H9 (cell line): Measurements from ENCODE around the gene LIF. TPM values are rescaled to one million over a fixed set of nuclear protein-coding genes. Genes with fewer than 3 reads are reported as not detected.

ENCODE experiments used
- DNase-seq: peaks from one replicate; pipeline ENCODE4 v3.0.0-alpha.2; 2017
- H2AFZ ChIP-seq: one replicate; pipeline ENCODE4 v1.6.1; 2013; ENCODE audit warnings: mild to moderate bottlenecking, low read length, control low read depth, moderate library complexity
- H2AK5ac ChIP-seq: 2 replicates; pipeline ENCODE4 v1.6.1; 2013; ENCODE audit warnings: low read length, control low read depth, mixed read lengths; ENCODE audit not compliant: insufficient read length
- H2BK120ac ChIP-seq: one replicate; pipeline ENCODE4 v1.6.1; 2013; ENCODE audit warnings: low read depth, mild to moderate bottlenecking, low read length, control low read depth, inconsistent platforms; ENCODE audit not compliant: poor library complexity, severe bottlenecking
- H2BK12ac ChIP-seq: 2 replicates; pipeline ENCODE4 v1.6.1; 2013; ENCODE audit warnings: low read length, control low read depth, mixed read lengths, low read depth; ENCODE audit not compliant: insufficient read length
- H2BK15ac ChIP-seq: 2 replicates; pipeline ENCODE4 v1.6.1; 2013; ENCODE audit warnings: low read depth, low read length, control low read depth
- H2BK20ac ChIP-seq: one replicate; pipeline ENCODE4 v1.6.1; 2013; ENCODE audit warnings: low read depth, mild to moderate bottlenecking, low read length, control low read depth, inconsistent platforms; ENCODE audit not compliant: poor library complexity, severe bottlenecking
- H2BK5ac ChIP-seq: 2 replicates; pipeline ENCODE4 v1.6.1; 2013; ENCODE audit warnings: low read length, control low read depth, mixed read lengths; ENCODE audit not compliant: insufficient read length
- H3K14ac ChIP-seq: 2 replicates; pipeline ENCODE4 v1.6.1; 2013; ENCODE audit warnings: low read length, control low read depth; ENCODE audit not compliant: insufficient read depth
- H3K18ac ChIP-seq: 2 replicates; pipeline ENCODE4 v1.6.1; 2013; ENCODE audit warnings: low read depth, mild to moderate bottlenecking, mixed read lengths, low read length, control low read depth; ENCODE audit not compliant: insufficient read length
- H3K23ac ChIP-seq: 2 replicates; pipeline ENCODE4 v1.6.1; 2013; ENCODE audit warnings: low read length, control low read depth, mixed read lengths, low read depth; ENCODE audit not compliant: insufficient read length
- H3K23me2 ChIP-seq: 2 replicates; pipeline ENCODE4 v1.6.1; 2013; ENCODE audit warnings: low read depth, mild to moderate bottlenecking, mixed read lengths, low read length, control low read depth; ENCODE audit not compliant: insufficient read length, poor library complexity, severe bottlenecking
- H3K27ac ChIP-seq: 2 replicates; pipeline ENCODE4 v1.5.1; 2013; ENCODE audit warnings: low read length, control low read depth, mixed read lengths, low read depth; ENCODE audit not compliant: insufficient read length
- H3K27me3 ChIP-seq: 2 replicates; pipeline ENCODE4 v1.6.1; 2013; ENCODE audit warnings: low read length, control low read depth, inconsistent platforms; ENCODE audit not compliant: insufficient read depth
- H3K4ac ChIP-seq: 2 replicates; pipeline ENCODE4 v1.6.1; 2013; ENCODE audit warnings: low read depth, mild to moderate bottlenecking, control low read depth, inconsistent platforms, low read length, moderate library complexity
- H3K4me1 ChIP-seq: 2 replicates; pipeline ENCODE4 v1.6.1; 2013; ENCODE audit warnings: low read length, control low read depth, inconsistent platforms; ENCODE audit not compliant: insufficient read depth
- H3K4me2 ChIP-seq: 2 replicates; pipeline ENCODE4 v1.6.1; 2013; ENCODE audit warnings: low read length, control low read depth, mixed read lengths; ENCODE audit not compliant: insufficient read length, insufficient read depth
- H3K56ac ChIP-seq: 2 replicates; pipeline ENCODE4 v1.6.1; 2013; ENCODE audit warnings: low read depth, mild to moderate bottlenecking, mixed read lengths, low read length, control low read depth; ENCODE audit not compliant: insufficient read length
- H3K79me1 ChIP-seq: 2 replicates; pipeline ENCODE4 v1.6.1; 2013; ENCODE audit warnings: low read depth, mild to moderate bottlenecking, moderate library complexity, low read length, control low read depth, inconsistent platforms; ENCODE audit not compliant: insufficient read depth, poor library complexity, severe bottlenecking
- H3K79me2 ChIP-seq: 2 replicates; pipeline ENCODE4 v1.6.1; 2013; ENCODE audit warnings: low read length, control low read depth, inconsistent platforms; ENCODE audit not compliant: insufficient read depth
- H3K9ac ChIP-seq: 2 replicates; pipeline ENCODE4 v1.6.1; 2013; ENCODE audit warnings: low read length, control low read depth, mixed read lengths; ENCODE audit not compliant: insufficient read length; ENCODE audit errors: extremely low read depth
- H3K9me3 ChIP-seq: one replicate; pipeline ENCODE4 v1.6.1; 2013; ENCODE audit warnings: low read depth, low read length, inconsistent platforms; ENCODE audit not compliant: control insufficient read depth
- H3T11ph ChIP-seq: one replicate; pipeline ENCODE4 v1.6.1; 2013; ENCODE audit warnings: mild to moderate bottlenecking, low read length, control low read depth, inconsistent platforms
- H4K20me1 ChIP-seq: one replicate; pipeline ENCODE4 v1.6.1; 2013; ENCODE audit not compliant: control insufficient read depth, insufficient read length, insufficient read depth
- H4K5ac ChIP-seq: 2 replicates; pipeline ENCODE4 v1.6.1; 2013; ENCODE audit warnings: low read depth, mild to moderate bottlenecking, mixed read lengths, low read length, control low read depth; ENCODE audit not compliant: insufficient read length
- H4K8ac ChIP-seq: replicated peaks from 2 replicates; pipeline ENCODE4 v1.6.1; 2013; ENCODE audit warnings: low read length, control low read depth, mixed read lengths, low read depth; ENCODE audit not compliant: insufficient read length
- H4K91ac ChIP-seq: 2 replicates; pipeline ENCODE4 v1.6.1; 2013; ENCODE audit warnings: low read depth, mild to moderate bottlenecking, moderate library complexity, mixed read lengths, low read length, control low read depth; ENCODE audit not compliant: insufficient read length
- H3K27ac Mint-ChIP-seq, 3 experiments: 2 replicates in 2 of 3; 3 replicates in 1 of 3; pipeline ENCODE4 v1.8.0; 2020 to 2021; ENCODE audit warnings: mixed read lengths in 3 of 3, mild to moderate bottlenecking in 1 of 3, moderate library complexity in 1 of 3
- H3K27me3 Mint-ChIP-seq: 2 replicates; pipeline ENCODE4 v1.8.0; 2021; ENCODE audit warnings: low read depth, mild to moderate bottlenecking, moderate library complexity, mixed read lengths
- H3K36me3 Mint-ChIP-seq, 3 experiments: 2 replicates in 2 of 3; 3 replicates in 1 of 3; pipeline ENCODE4 v1.8.0; 2020 to 2021; ENCODE audit warnings: low read depth in 3 of 3, mixed read lengths in 3 of 3; ENCODE audit not compliant: insufficient read depth in 1 of 3
- H3K4me1 Mint-ChIP-seq, 2 experiments: 2 replicates each; pipeline ENCODE4 v1.8.0; 2020; ENCODE audit warnings: mixed read lengths in 2 of 2
- H3K4me3 Mint-ChIP-seq, 2 experiments: 2 replicates in 1 of 2; 3 replicates in 1 of 2; pipeline ENCODE4 v1.8.0; 2020 to 2021; ENCODE audit warnings: mild to moderate bottlenecking in 2 of 2, mixed read lengths in 2 of 2, moderate library complexity in 1 of 2
- H3K9me3 Mint-ChIP-seq, 2 experiments: 2 replicates in 1 of 2; 3 replicates in 1 of 2; pipeline ENCODE4 v1.8.0; 2020; ENCODE audit warnings: mild to moderate bottlenecking in 2 of 2, mixed read lengths in 2 of 2, moderate library complexity in 1 of 2
- whole genome bisulfite sequencing: extraction: QIAGEN DNeasy Blood & Tissue Kit; methylation state at CpG from one replicate; pipeline ENCODE4 v1.1.7; 2013; ENCODE audit warnings: missing lambda C conversion rate, low lambda C conversion rate, mixed read lengths; ENCODE audit not compliant: insufficient read length; ENCODE audit errors: extremely low coverage; 5-methylcytosine and 5-hydroxymethylcytosine counted together
- total RNA-seq: library from RNA; stranded (reverse); gene quantifications from 2 replicates; pipeline ENCODE4 v1.2.1, GENCODE V29; 2021
- TF ChIP-seq, protein P1 (sequence below): fragments of 200-600 bp; sonication (generic); conservative IDR thresholded peaks from 3 replicates; pipeline ENCODE4 v1.8.0; 2021; ENCODE audit warnings: antibody characterized with exemption, mild to moderate bottlenecking

Gene LIF
- total RNA-seq, 1 experiment from 2014 or later = 6.1 TPM

DNA sequence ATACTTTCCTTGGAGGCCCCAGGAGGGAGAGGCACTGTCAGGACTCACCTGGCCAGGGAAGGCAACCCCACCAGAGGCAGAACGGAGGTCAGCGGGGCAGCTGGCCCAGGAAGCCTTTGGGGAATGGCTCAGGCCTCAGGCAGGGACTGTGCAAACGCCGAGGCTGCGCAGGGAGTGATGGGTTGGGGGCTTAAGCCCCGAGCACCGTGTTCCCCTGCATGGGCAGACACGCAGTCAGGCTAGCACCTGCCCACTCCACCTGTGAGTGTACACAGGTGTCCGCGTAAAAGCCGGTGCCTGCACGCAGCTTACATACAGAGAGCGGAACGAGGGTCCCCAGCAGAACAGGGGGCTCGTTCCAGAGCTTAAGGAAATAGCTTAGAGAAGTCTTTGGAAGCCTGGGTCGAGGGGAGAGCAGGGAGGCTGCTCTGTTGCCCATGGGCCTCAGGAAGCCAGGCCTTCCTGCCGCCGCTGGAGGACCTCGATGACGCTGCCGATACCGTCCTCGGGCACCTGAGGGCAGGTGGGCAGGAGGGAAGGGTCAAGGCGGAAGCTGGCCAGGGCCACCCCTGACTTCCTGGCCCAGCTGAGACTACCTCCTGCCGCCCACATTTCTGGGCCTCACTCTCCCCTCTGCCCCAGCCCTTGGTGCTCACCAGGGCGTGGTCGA, 38.8 kb upstream of the LIF start:
- no peak overlapping the region for H3K4me3 Mint-ChIP-seq
- no peak for DNase-seq

More for the DNA sequence above, 38.8 kb upstream of the LIF start:
- no peak overlapping the region; the same call in 1 of the 2 replicates for H3K14ac ChIP-seq
- H2BK15ac ChIP-seq = no peak overlapping the region
- H3K27ac ChIP-seq = no peak overlapping the region
- 0 out of 7 replicates have a peak overlapping the region, but pooled peaks of 1 of the 3 experiments have one; percentile 59 for H3K27ac Mint-ChIP-seq
- H3K4me1 Mint-ChIP-seq = peaks cover 5 to 11% of the 10 kb centered on the region in 2 experiments
- peaks cover 8% of the 10 kb centered on the region for H3K23me2 ChIP-seq
- H3K27me3 ChIP-seq = no peaks in the 10 kb centered on the region
- no peak overlapping the region for H2AK5ac ChIP-seq
- H3K9me3 Mint-ChIP-seq = no peaks in the 10 kb centered on the region
- H3K4ac ChIP-seq = no peak overlapping the region
- TF ChIP-seq, protein P1, sequence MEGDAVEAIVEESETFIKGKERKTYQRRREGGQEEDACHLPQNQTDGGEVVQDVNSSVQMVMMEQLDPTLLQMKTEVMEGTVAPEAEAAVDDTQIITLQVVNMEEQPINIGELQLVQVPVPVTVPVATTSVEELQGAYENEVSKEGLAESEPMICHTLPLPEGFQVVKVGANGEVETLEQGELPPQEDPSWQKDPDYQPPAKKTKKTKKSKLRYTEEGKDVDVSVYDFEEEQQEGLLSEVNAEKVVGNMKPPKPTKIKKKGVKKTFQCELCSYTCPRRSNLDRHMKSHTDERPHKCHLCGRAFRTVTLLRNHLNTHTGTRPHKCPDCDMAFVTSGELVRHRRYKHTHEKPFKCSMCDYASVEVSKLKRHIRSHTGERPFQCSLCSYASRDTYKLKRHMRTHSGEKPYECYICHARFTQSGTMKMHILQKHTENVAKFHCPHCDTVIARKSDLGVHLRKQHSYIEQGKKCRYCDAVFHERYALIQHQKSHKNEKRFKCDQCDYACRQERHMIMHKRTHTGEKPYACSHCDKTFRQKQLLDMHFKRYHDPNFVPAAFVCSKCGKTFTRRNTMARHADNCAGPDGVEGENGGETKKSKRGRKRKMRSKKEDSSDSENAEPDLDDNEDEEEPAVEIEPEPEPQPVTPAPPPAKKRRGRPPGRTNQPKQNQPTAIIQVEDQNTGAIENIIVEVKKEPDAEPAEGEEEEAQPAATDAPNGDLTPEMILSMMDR = no peak
- H3K27me3 Mint-ChIP-seq = no peaks in the 10 kb centered on the region
- no peak overlapping the region for H3T11ph ChIP-seq
- peaks cover 0 to 2% (median 0%) of the 10 kb centered on the region in 3 experiments; a peak in 1 of 7 replicates for H3K36me3 Mint-ChIP-seq
- no peaks in the 10 kb centered on the region for H3K79me2 ChIP-seq
- no peak overlapping the region for H3K56ac ChIP-seq
- no peak overlapping the region for H2BK120ac ChIP-seq
- H2BK12ac ChIP-seq = no peak overlapping the region
- no peaks in the 10 kb centered on the region; the same call in 1 of the 2 replicates for H3K4me1 ChIP-seq
- H3K79me1 ChIP-seq = no peaks in the 10 kb centered on the region
- no peak overlapping the region for H3K4me2 ChIP-seq
- no peaks in the 10 kb centered on the region for H3K9me3 ChIP-seq
- no peak overlapping the region for H3K18ac ChIP-seq
- H4K8ac ChIP-seq = no peak overlapping the region
- H4K5ac ChIP-seq = no peak overlapping the region
- H2AFZ ChIP-seq = no peak overlapping the region
- no peak overlapping the region for H2BK20ac ChIP-seq
- H4K91ac ChIP-seq = no peak overlapping the region
- no peak overlapping the region for H3K9ac ChIP-seq
- WGBS = no CpG with 5 or more reads among the region's 27 CpGs
- H3K23ac ChIP-seq = no peak overlapping the region
- no peak overlapping the region for H2BK5ac ChIP-seq
- H4K20me1 ChIP-seq = no peaks in the 10 kb centered on the region
